Liver (tissue), 3 donors: Measurements from ENCODE around the gene CSAD.

Source experiments
- EGR1 ChIP-seq, 2 donors: IDR thresholded peaks; 2 replicates each; pipeline ENCODE4 v1.6.1; 2016 to 2018; ENCODE audit warnings: antibody characterized with exemption in 2 of 2, low read depth in 2 of 2
- GABPA ChIP-seq, 2 donors: IDR thresholded peaks in 1 of 2; conservative IDR thresholded peaks in 1 of 2; 2 replicates each; pipeline ENCODE4 v1.6.1; 2016; ENCODE audit warnings: antibody characterized with exemption in 2 of 2, mild to moderate bottlenecking in 1 of 2, moderate library complexity in 1 of 2
- HNF4A ChIP-seq, 2 donors: conservative IDR thresholded peaks; 2 replicates each; pipeline ENCODE4 v1.6.1; 2016; ENCODE audit warnings: antibody characterized with exemption in 2 of 2, mild to moderate bottlenecking in 2 of 2
- JUND ChIP-seq, 2 donors: IDR thresholded peaks; 2 replicates each; pipeline ENCODE4 v1.6.1; 2016; ENCODE audit warnings: antibody characterized with exemption in 2 of 2
- RAD21 ChIP-seq, 2 donors: IDR thresholded peaks; 2 replicates each; pipeline ENCODE4 v1.6.1; 2016; ENCODE audit warnings: antibody characterized with exemption in 2 of 2, mild to moderate bottlenecking in 2 of 2
- REST ChIP-seq: IDR thresholded peaks from 2 replicates; pipeline ENCODE4 v1.6.1; 2016; ENCODE audit warnings: antibody characterized with exemption, mild to moderate bottlenecking
- RXRA ChIP-seq, 2 donors: IDR thresholded peaks; 2 replicates each; pipeline ENCODE4 v1.6.1; 2017 to 2018; ENCODE audit warnings: antibody characterized with exemption in 2 of 2, mild to moderate bottlenecking in 1 of 2
- SP1 ChIP-seq: IDR thresholded peaks from 2 replicates; pipeline ENCODE4 v1.6.1; 2018; ENCODE audit warnings: antibody characterized with exemption, mild to moderate bottlenecking
- TAF1 ChIP-seq: conservative IDR thresholded peaks from 2 replicates; pipeline ENCODE4 v1.6.1; 2016; ENCODE audit warnings: antibody characterized with exemption, mild to moderate bottlenecking
- YY1 ChIP-seq: IDR thresholded peaks from 2 replicates; pipeline ENCODE4 v1.6.1; 2016; ENCODE audit warnings: antibody characterized with exemption, mild to moderate bottlenecking
- TF ChIP-seq, protein P1 (sequence below): fragments of 150-350 bp; IDR thresholded peaks from 2 replicates; pipeline ENCODE4 v1.5.1; 2017; ENCODE audit warnings: improper control_type of control experiment, low read depth, low read length; ENCODE audit not compliant: missing input control
- TF ChIP-seq, protein P2 (sequence below): IDR thresholded peaks from 2 replicates; pipeline ENCODE4 v1.6.1; 2016; ENCODE audit warnings: antibody characterized with exemption
- TF ChIP-seq, protein P3 (sequence below): IDR thresholded peaks from 2 replicates; pipeline ENCODE4 v1.6.1; 2016; ENCODE audit warnings: antibody characterized with exemption
- donor health status: healthy.
- donor health status: healthy.

- no peak for TF ChIP-seq SP1
- TF ChIP-seq, protein P1, sequence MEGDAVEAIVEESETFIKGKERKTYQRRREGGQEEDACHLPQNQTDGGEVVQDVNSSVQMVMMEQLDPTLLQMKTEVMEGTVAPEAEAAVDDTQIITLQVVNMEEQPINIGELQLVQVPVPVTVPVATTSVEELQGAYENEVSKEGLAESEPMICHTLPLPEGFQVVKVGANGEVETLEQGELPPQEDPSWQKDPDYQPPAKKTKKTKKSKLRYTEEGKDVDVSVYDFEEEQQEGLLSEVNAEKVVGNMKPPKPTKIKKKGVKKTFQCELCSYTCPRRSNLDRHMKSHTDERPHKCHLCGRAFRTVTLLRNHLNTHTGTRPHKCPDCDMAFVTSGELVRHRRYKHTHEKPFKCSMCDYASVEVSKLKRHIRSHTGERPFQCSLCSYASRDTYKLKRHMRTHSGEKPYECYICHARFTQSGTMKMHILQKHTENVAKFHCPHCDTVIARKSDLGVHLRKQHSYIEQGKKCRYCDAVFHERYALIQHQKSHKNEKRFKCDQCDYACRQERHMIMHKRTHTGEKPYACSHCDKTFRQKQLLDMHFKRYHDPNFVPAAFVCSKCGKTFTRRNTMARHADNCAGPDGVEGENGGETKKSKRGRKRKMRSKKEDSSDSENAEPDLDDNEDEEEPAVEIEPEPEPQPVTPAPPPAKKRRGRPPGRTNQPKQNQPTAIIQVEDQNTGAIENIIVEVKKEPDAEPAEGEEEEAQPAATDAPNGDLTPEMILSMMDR = no peak
- TF ChIP-seq YY1 = no peak
- TF ChIP-seq, protein P2, sequence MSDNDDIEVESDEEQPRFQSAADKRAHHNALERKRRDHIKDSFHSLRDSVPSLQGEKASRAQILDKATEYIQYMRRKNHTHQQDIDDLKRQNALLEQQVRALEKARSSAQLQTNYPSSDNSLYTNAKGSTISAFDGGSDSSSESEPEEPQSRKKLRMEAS = no peak
- TF ChIP-seq RAD21 (IDR thresholded peaks at IDR 0.05) = no peak
- no peak for TF ChIP-seq RXRA (IDR thresholded peaks at IDR 0.05)
- no peak for TF ChIP-seq REST
- no peak for TF ChIP-seq HNF4A (conservative IDR thresholded peaks at IDR 0.05)
- no peak for TF ChIP-seq GABPA (IDR thresholded peaks at IDR 0.05 in 1 of 2, conservative IDR thresholded peaks at IDR 0.05 in 1 of 2)
- TF ChIP-seq JUND (IDR thresholded peaks at IDR 0.05) = no peak
- TF ChIP-seq EGR1 (IDR thresholded peaks at IDR 0.05; ENCODE audit: low read depth in 2 of 2) = no peak
- TF ChIP-seq TAF1 = no peak
- TF ChIP-seq, protein P3, sequence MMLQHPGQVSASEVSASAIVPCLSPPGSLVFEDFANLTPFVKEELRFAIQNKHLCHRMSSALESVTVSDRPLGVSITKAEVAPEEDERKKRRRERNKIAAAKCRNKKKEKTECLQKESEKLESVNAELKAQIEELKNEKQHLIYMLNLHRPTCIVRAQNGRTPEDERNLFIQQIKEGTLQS = no peak
Measured at GRCh38 chr12:53160673-53161072, 20.1 kb downstream of the CSAD start.
